DND-41 (cell line): Measurements from ENCODE around the gene TALDO1.

Experiments used
- CTCF ChIP-seq: IDR thresholded peaks from 2 replicates; pipeline ENCODE4 v1.5.1; 2012; ENCODE audit warnings: borderline replicate concordance, low read length, moderate library complexity, mild to moderate bottlenecking; ENCODE audit not compliant: poor library complexity, severe bottlenecking; ENCODE audit errors: extremely low read depth
- EZH2 ChIP-seq: IDR thresholded peaks from 3 replicates; pipeline ENCODE4 v1.6.1; 2012; ENCODE audit warnings: borderline replicate concordance, low read depth, mild to moderate bottlenecking, moderate library complexity, low read length, inconsistent platforms; ENCODE audit not compliant: severe bottlenecking

DNA sequence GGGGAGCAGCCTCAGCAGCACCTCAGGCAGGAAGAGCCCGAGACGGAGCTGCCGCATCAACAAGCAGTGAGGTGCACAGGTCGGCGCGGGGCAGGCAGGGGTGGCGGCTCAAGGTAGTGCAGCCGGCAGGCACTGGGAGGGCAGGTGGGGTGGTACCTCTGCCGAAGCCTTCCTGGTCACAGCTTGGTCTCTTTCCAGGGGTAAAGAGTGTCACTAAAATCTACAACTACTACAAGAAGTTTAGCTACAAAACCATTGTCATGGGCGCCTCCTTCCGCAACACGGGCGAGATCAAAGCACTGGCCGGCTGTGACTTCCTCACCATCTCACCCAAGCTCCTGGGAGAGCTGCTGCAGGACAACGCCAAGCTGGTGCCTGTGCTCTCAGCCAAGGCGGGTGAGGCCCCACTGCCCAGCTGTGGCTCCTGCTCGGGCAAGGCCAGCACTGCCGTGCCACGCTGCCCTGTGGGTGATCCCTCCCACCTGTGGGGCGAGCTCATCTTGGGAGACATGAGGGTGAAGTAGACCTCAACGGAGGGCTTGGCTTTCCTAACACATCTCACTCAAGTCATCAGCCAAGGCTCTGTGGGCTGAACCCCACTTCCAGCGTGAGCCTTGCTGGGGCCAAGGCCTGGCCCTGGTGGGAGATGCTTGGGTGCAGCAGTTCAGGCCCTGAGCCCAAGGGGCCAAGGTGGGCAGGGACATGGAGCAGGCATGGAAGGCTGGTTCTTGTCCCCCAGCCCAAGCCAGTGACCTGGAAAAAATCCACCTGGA, 16.5 kb downstream of the TALDO1 start:
- TF ChIP-seq CTCF = no peak
- no peak for TF ChIP-seq EZH2
